Measurements from ENCODE around the gene RFPL3. TPM values are rescaled to one million over a fixed set of nuclear protein-coding genes. Genes with fewer than 3 reads are reported as not detected.

Gene RFPL3
- total and polyA plus RNA-seq, 2 donors (not counting 1 experiment from before 2014, with no cell fraction given) = not detected

DNA sequence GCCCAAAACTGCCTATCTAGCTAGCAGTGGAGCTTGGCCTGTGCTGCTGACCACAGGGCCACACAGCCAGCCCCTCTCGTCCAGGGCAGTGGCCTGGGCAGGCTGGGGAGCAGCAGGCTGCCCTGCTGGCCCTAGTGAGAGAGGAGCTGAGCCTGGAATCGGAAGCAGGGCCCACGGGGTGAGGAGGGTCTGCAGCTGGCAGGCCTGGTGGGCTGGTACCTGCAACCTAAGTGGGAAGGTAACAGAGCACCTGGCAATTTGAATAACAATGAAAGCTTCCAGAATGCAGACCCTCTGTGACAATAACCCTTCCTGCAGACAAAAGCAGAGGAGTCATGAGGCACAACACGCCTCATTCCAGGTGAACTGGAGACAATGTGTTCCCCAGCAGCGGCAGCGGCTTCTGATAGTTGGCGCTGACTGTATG lies 31.8 kb upstream of the RFPL3 start:
- H3K36me3 ChIP-seq (ENCODE audit: control insufficient read depth, insufficient read depth, low read length) = no peaks in the 10 kb centered on the region
- no peaks in the 10 kb centered on the region for H4K20me1 ChIP-seq (ENCODE audit: control insufficient read depth, extremely low read depth, insufficient read depth, low read length)
- no peak overlapping the region for H2AFZ ChIP-seq (ENCODE audit: low read length)
- no peaks in the 10 kb centered on the region for H3K79me2 ChIP-seq (ENCODE audit: control insufficient read depth, insufficient read depth, low read length)
- H3K9me3 ChIP-seq (ENCODE audit: control insufficient read depth, insufficient read depth, low read depth, low read length) = no peaks in the 10 kb centered on the region
- no peaks in the 10 kb centered on the region for H3K4me1 ChIP-seq (ENCODE audit: control insufficient read depth, extremely low read depth, insufficient read depth, low read length)
- H3K4me3 ChIP-seq (replicated peaks in 1 of 4; ENCODE audit: control extremely low read depth in 1 of 4, insufficient read depth in 1 of 4, low read depth in 3 of 4, low read length in 4 of 4) = no peak overlapping the region
- TF ChIP-seq EZH2 (IDR thresholded peaks at IDR 0.05; ENCODE audit: low read length, missing control alignments) = no peak
- TF ChIP-seq, protein P1, sequence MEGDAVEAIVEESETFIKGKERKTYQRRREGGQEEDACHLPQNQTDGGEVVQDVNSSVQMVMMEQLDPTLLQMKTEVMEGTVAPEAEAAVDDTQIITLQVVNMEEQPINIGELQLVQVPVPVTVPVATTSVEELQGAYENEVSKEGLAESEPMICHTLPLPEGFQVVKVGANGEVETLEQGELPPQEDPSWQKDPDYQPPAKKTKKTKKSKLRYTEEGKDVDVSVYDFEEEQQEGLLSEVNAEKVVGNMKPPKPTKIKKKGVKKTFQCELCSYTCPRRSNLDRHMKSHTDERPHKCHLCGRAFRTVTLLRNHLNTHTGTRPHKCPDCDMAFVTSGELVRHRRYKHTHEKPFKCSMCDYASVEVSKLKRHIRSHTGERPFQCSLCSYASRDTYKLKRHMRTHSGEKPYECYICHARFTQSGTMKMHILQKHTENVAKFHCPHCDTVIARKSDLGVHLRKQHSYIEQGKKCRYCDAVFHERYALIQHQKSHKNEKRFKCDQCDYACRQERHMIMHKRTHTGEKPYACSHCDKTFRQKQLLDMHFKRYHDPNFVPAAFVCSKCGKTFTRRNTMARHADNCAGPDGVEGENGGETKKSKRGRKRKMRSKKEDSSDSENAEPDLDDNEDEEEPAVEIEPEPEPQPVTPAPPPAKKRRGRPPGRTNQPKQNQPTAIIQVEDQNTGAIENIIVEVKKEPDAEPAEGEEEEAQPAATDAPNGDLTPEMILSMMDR (conservative IDR thresholded peaks at IDR 0.05 in 1 of 2, IDR thresholded peaks at IDR 0.05 in 1 of 2; ENCODE audit: low read depth in 1 of 2, low read length in 2 of 2) = no peak
- H3K4me2 ChIP-seq (ENCODE audit: extremely low read depth, insufficient read depth, low read length) = no peak overlapping the region
- DNase-seq (ENCODE audit: low read depth in 2 of 2) = no peak
- H3K27ac ChIP-seq (ENCODE audit: insufficient read depth, low read length) = no peak overlapping the region
- H3K9ac ChIP-seq (ENCODE audit: insufficient read depth, low read length) = no peak overlapping the region
- no peaks in the 10 kb centered on the region for H3K27me3 ChIP-seq (ENCODE audit: control insufficient read depth, insufficient read depth, low read length)

GRCh38 chr22:32326647-32327046 lies 31.0 kb upstream of the RFPL3 start:
- Histone ChIP-seq H3K4me1 (ENCODE audit: control insufficient read depth, extremely low read depth, insufficient read depth, low read length) (no peaks in the 10 kb centered on the region), H3K9me3 (ENCODE audit: control insufficient read depth, insufficient read depth, low read depth, low read length) (no peaks in the 10 kb centered on the region), H3K36me3 (ENCODE audit: control insufficient read depth, insufficient read depth, low read length) (no peaks in the 10 kb centered on the region), H2AFZ (ENCODE audit: low read length) (no peak overlapping the region), H3K4me3 (replicated peaks in 1 of 4; ENCODE audit: control extremely low read depth in 1 of 4, insufficient read depth in 1 of 4, low read depth in 3 of 4, low read length in 4 of 4) (no peak overlapping the region), H3K4me2 (ENCODE audit: extremely low read depth, insufficient read depth, low read length) (no peak overlapping the region), H3K27me3 (ENCODE audit: control insufficient read depth, insufficient read depth, low read length) (no peaks in the 10 kb centered on the region), H3K79me2 (ENCODE audit: control insufficient read depth, insufficient read depth, low read length) (no peaks in the 10 kb centered on the region), H3K27ac (ENCODE audit: insufficient read depth, low read length) (no peak overlapping the region), H3K9ac (ENCODE audit: insufficient read depth, low read length) (no peak overlapping the region), H4K20me1 (ENCODE audit: control insufficient read depth, extremely low read depth, insufficient read depth, low read length) (no peaks in the 10 kb centered on the region)
- no peak for DNase-seq (ENCODE audit: low read depth in 2 of 2)
- no peak for TF ChIP-seq EZH2 (IDR thresholded peaks at IDR 0.05; ENCODE audit: low read length, missing control alignments)
- TF ChIP-seq, protein P1 (conservative IDR thresholded peaks at IDR 0.05 in 1 of 2, IDR thresholded peaks at IDR 0.05 in 1 of 2; ENCODE audit: low read depth in 1 of 2, low read length in 2 of 2) = no peak

DNA sequence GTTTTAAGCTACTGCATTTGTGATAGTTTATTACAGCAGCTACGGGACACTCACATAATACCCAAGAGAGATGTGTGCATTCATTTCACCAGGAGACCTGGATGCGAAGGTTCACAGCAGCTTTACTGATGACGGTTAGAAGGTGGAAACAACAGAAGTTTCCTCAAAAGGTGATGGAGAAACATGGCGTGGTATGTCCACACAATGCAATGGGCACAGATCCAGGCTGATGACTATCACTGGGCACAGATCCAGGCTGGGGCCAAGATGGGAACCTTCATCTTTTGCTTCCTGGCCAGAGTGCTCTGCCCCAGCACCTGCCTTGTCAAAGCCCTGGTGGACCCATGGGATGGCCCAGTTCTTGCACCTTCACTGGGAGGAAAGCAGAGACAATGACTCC lies 30.6 kb upstream of the RFPL3 start:
- Histone ChIP-seq H4K20me1 (ENCODE audit: control insufficient read depth, extremely low read depth, insufficient read depth, low read length) (no peaks in the 10 kb centered on the region), H3K4me2 (ENCODE audit: extremely low read depth, insufficient read depth, low read length) (no peak overlapping the region), H3K4me3 (replicated peaks in 1 of 4; ENCODE audit: control extremely low read depth in 1 of 4, insufficient read depth in 1 of 4, low read depth in 3 of 4, low read length in 4 of 4) (no peak overlapping the region), H2AFZ (ENCODE audit: low read length) (no peak overlapping the region), H3K27ac (ENCODE audit: insufficient read depth, low read length) (no peak overlapping the region), H3K79me2 (ENCODE audit: control insufficient read depth, insufficient read depth, low read length) (no peaks in the 10 kb centered on the region), H3K9ac (ENCODE audit: insufficient read depth, low read length) (no peak overlapping the region), H3K27me3 (ENCODE audit: control insufficient read depth, insufficient read depth, low read length) (no peaks in the 10 kb centered on the region), H3K36me3 (ENCODE audit: control insufficient read depth, insufficient read depth, low read length) (no peaks in the 10 kb centered on the region), H3K9me3 (ENCODE audit: control insufficient read depth, insufficient read depth, low read depth, low read length) (no peaks in the 10 kb centered on the region), H3K4me1 (ENCODE audit: control insufficient read depth, extremely low read depth, insufficient read depth, low read length) (no peaks in the 10 kb centered on the region)
- DNase-seq (ENCODE audit: low read depth in 2 of 2) = no peak
- TF ChIP-seq EZH2 (IDR thresholded peaks at IDR 0.05; ENCODE audit: low read length, missing control alignments) = no peak
- TF ChIP-seq, protein P1 (conservative IDR thresholded peaks at IDR 0.05 in 1 of 2, IDR thresholded peaks at IDR 0.05 in 1 of 2; ENCODE audit: low read depth in 1 of 2, low read length in 2 of 2) = no peak

Measured in fibroblast of lung (primary cell).